Stimulated activated effector memory CD8-positive, alpha-beta T cell treated with anti-CD3 and anti-CD28 coated beads, Interleukin-12 subunit alpha, Interleukin-12 subunit beta, amount 100 ng/mL, for 72 hours (primary cell): ENCODE measurements around the gene SMYD4.
"Not testable (repeated sequence)": the region's sequence is repeated elsewhere in the genome, so short reads cannot be mapped to it uniquely, and the experiment has no call there.

Experiments
- ATAC-seq: fragments of 150-1000 bp; cut with Tn5 transposase; 2 replicates; pipeline ENCODE4 v1.10.0; 2021
- DNase-seq, 2 donors: peaks; one replicate each; pipeline ENCODE4 v3.0.0; 2021 to 2022; ENCODE audit warnings: low spot score in 2 of 2
- H3K27ac Mint-ChIP-seq: one replicate; pipeline ENCODE4 v1.8.0; 2022; ENCODE audit warnings: mild to moderate bottlenecking, mixed read lengths
- H3K36me3 Mint-ChIP-seq: one replicate; pipeline ENCODE4 v1.8.0; 2022; ENCODE audit warnings: mild to moderate bottlenecking, mixed read lengths
- H3K4me1 Mint-ChIP-seq: one replicate; pipeline ENCODE4 v1.8.0; 2022; ENCODE audit warnings: mixed read lengths
- H3K4me3 Mint-ChIP-seq: one replicate; pipeline ENCODE4 v1.8.0; 2022; ENCODE audit warnings: mild to moderate bottlenecking, mixed read lengths
- H3K9me3 Mint-ChIP-seq: one replicate; pipeline ENCODE4 v1.8.0; 2022; ENCODE audit warnings: mixed read lengths

Gene SMYD4

GRCh38 chr17:1776857-1777256 is 52.8 kb downstream of the SMYD4 start:
- no peaks in the 10 kb centered on the region for H3K9me3 Mint-ChIP-seq
- DNase-seq (no peak), ATAC-seq (no peak)
- H3K36me3 Mint-ChIP-seq: peaks cover 27% of the 10 kb centered on the region
- H3K4me3 Mint-ChIP-seq: no peak overlapping the region
- peaks cover 5% of the 10 kb centered on the region for H3K4me1 Mint-ChIP-seq
- H3K27ac Mint-ChIP-seq: peak overlapping the region; percentile 71

- DNase-seq: no peak
- Mint-ChIP-seq H3K27ac (peak overlapping the region; percentile 65), H3K36me3 (peaks cover 22% of the 10 kb centered on the region), H3K9me3 (no peaks in the 10 kb centered on the region), H3K4me1 (peaks cover 5% of the 10 kb centered on the region), H3K4me3 (no peak overlapping the region)
- ATAC-seq: no peak
Measured at GRCh38 chr17:1776328-1776727, 53.4 kb downstream of the SMYD4 start.

- peaks cover 5% of the 10 kb centered on the region for H3K36me3 Mint-ChIP-seq
- peak overlapping the region; percentile 23 for H3K27ac Mint-ChIP-seq
Measured at GRCh38 chr17:1774390-1775176, 55.1 kb downstream of the SMYD4 start.

GRCh38 chr17:1773696-1774181 is 56.0 kb downstream of the SMYD4 start:
- DNase-seq (no peak), ATAC-seq (no peak)
- Mint-ChIP-seq H3K4me3 (no peak overlapping the region), H3K36me3 (peaks cover 6% of the 10 kb centered on the region), H3K4me1 (peaks cover 16% of the 10 kb centered on the region), H3K27ac (peak overlapping the region; percentile 23), H3K9me3 (no peaks in the 10 kb centered on the region)

More at GRCh38 chr17:1774390-1775176, 55.1 kb downstream of the SMYD4 start:
- H3K4me3 Mint-ChIP-seq: no peak overlapping the region
- DNase-seq: no peak
- no peak for ATAC-seq
- H3K9me3 Mint-ChIP-seq: no peaks in the 10 kb centered on the region
- H3K4me1 Mint-ChIP-seq: peaks cover 12% of the 10 kb centered on the region

- H3K4me3 Mint-ChIP-seq, H3K36me3 Mint-ChIP-seq, H3K27ac Mint-ChIP-seq, DNase-seq, H3K9me3 Mint-ChIP-seq: not testable (repeated sequence)
- H3K4me1 Mint-ChIP-seq: peaks cover 16% of the 10 kb centered on the region
- peak; percentile 48 for ATAC-seq
Measured at GRCh38 chr17:1773000-1773695, 56.6 kb downstream of the SMYD4 start.

GRCh38 chr17:1769822-1770477 is 59.8 kb downstream of the SMYD4 start:
- H3K36me3 Mint-ChIP-seq: peaks cover 6% of the 10 kb centered on the region
- H3K4me1 Mint-ChIP-seq: peaks cover 16% of the 10 kb centered on the region
- DNase-seq: no peak
- H3K9me3 Mint-ChIP-seq: no peaks in the 10 kb centered on the region
- peak; percentile 54 for ATAC-seq
- H3K27ac Mint-ChIP-seq: peak overlapping the region; percentile 70
- H3K4me3 Mint-ChIP-seq: peak overlapping the region; percentile 24

- no peak for DNase-seq
- Mint-ChIP-seq H3K4me1 (peaks cover 32% of the 10 kb centered on the region), H3K27ac (no peak overlapping the region)
Measured at GRCh38 chr17:1767358-1767757, 62.3 kb downstream of the SMYD4 start.

GRCh38 chr17:1766382-1767135 is 63.1 kb downstream of the SMYD4 start:
- Mint-ChIP-seq H3K36me3 (peaks cover 6% of the 10 kb centered on the region), H3K4me1 (peaks cover 39% of the 10 kb centered on the region), H3K27ac (no peak overlapping the region), H3K9me3 (no peaks in the 10 kb centered on the region), H3K4me3 (no peak overlapping the region)
- ATAC-seq: no peak
- DNase-seq: no peak

More at GRCh38 chr17:1767358-1767757, 62.3 kb downstream of the SMYD4 start:
- Mint-ChIP-seq H3K36me3 (peaks cover 6% of the 10 kb centered on the region), H3K9me3 (no peaks in the 10 kb centered on the region), H3K4me3 (no peak overlapping the region)
- ATAC-seq: no peak

- H3K27ac Mint-ChIP-seq: no peak overlapping the region
- no peaks in the 10 kb centered on the region for H3K9me3 Mint-ChIP-seq
- ATAC-seq (no peak), DNase-seq (no peak)
- H3K4me1 Mint-ChIP-seq: peaks cover 42% of the 10 kb centered on the region
- no peak overlapping the region for H3K4me3 Mint-ChIP-seq
- H3K36me3 Mint-ChIP-seq: peaks cover 6% of the 10 kb centered on the region
Measured at GRCh38 chr17:1765576-1765975, 64.1 kb downstream of the SMYD4 start.

- ATAC-seq, DNase-seq, H3K36me3 Mint-ChIP-seq, H3K9me3 Mint-ChIP-seq: not testable (repeated sequence)
- Mint-ChIP-seq H3K27ac (peak overlapping the region; percentile 82), H3K4me1 (peaks cover 36% of the 10 kb centered on the region), H3K4me3 (peak overlapping the region; percentile 44)
Measured at GRCh38 chr17:1764705-1765104, 65.0 kb downstream of the SMYD4 start.

- H3K4me1 Mint-ChIP-seq: peaks cover 32% of the 10 kb centered on the region
- peak overlapping the region; percentile 82 for H3K27ac Mint-ChIP-seq
- no peaks in the 10 kb centered on the region for H3K9me3 Mint-ChIP-seq
- H3K36me3 Mint-ChIP-seq: peaks cover 2% of the 10 kb centered on the region
- ATAC-seq: peak; percentile 72
- peak overlapping the region; percentile 44 for H3K4me3 Mint-ChIP-seq
- peak in 1 of 2 donors; percentile 58 for DNase-seq
Measured at GRCh38 chr17:1764284-1764683, 65.4 kb downstream of the SMYD4 start.

- Mint-ChIP-seq H3K9me3 (no peaks in the 10 kb centered on the region), H3K36me3 (no peaks in the 10 kb centered on the region), H3K4me1 (peaks cover 31% of the 10 kb centered on the region), H3K27ac (peak overlapping the region; percentile 82), H3K4me3 (no peak overlapping the region)
- ATAC-seq: peak; percentile 38
- no peak for DNase-seq
Measured at GRCh38 chr17:1762901-1763898, 66.5 kb downstream of the SMYD4 start.

- no peaks in the 10 kb centered on the region for H3K9me3 Mint-ChIP-seq
- no peak for ATAC-seq
- H3K4me3 Mint-ChIP-seq: no peak overlapping the region
Measured at GRCh38 chr17:1762233-1762900, 67.3 kb downstream of the SMYD4 start.

More at GRCh38 chr17:1762233-1762900, 67.3 kb downstream of the SMYD4 start:
- Mint-ChIP-seq H3K4me1 (peaks cover 31% of the 10 kb centered on the region), H3K27ac (peak overlapping the region; percentile 61), H3K36me3 (no peaks in the 10 kb centered on the region)
- no peak for DNase-seq
